Mesothelial cell of epicardium (in vitro differentiated cells): ENCODE measurements around the gene ATP2A3. TPM values are rescaled to one million over a fixed set of nuclear protein-coding genes. Genes with fewer than 3 reads are reported as not detected.
"Not testable (repeated sequence)": the region's sequence is repeated elsewhere in the genome, so short reads cannot be mapped to it uniquely, and the experiment has no call there.

Experiments used
- DNase-seq, 2 experiments: peaks; one replicate each; pipeline ENCODE4 v3.0.0; 2021; ENCODE audit warnings: low spot score in 2 of 2; ENCODE audit not compliant: unreplicated experiment in 2 of 2
- H3K27ac Mint-ChIP-seq: 2 replicates; pipeline ENCODE4 v1.8.0; 2021; ENCODE audit warnings: mixed read lengths
- H3K27me3 Mint-ChIP-seq: 2 replicates; pipeline ENCODE4 v1.8.0; 2021; ENCODE audit warnings: low read depth, mixed read lengths
- H3K36me3 Mint-ChIP-seq: 2 replicates; pipeline ENCODE4 v1.8.0; 2021; ENCODE audit warnings: mixed read lengths
- H3K4me1 Mint-ChIP-seq: 2 replicates; pipeline ENCODE4 v1.8.0; 2021; ENCODE audit warnings: mixed read lengths
- H3K4me3 Mint-ChIP-seq: 2 replicates; pipeline ENCODE4 v1.8.0; 2021; ENCODE audit warnings: mild to moderate bottlenecking, moderate library complexity, mixed read lengths
- H3K9me3 Mint-ChIP-seq: 2 replicates; pipeline ENCODE4 v1.8.0; 2021; ENCODE audit warnings: mixed read lengths
- total RNA-seq: library from RNA; stranded (reverse); gene quantifications from 3 replicates; pipeline ENCODE4 v1.2.1, GENCODE V29; 2021
- TF ChIP-seq, protein P1 (sequence below): fragments of 200-600 bp; sonication (generic); IDR thresholded peaks from one replicate; pipeline ENCODE4 v1.5.0; 2021; ENCODE audit warnings: antibody characterized with exemption; ENCODE audit not compliant: unreplicated experiment

Gene ATP2A3
- total RNA-seq, 1 donor from 2014 or later = 4.1 TPM

DNA sequence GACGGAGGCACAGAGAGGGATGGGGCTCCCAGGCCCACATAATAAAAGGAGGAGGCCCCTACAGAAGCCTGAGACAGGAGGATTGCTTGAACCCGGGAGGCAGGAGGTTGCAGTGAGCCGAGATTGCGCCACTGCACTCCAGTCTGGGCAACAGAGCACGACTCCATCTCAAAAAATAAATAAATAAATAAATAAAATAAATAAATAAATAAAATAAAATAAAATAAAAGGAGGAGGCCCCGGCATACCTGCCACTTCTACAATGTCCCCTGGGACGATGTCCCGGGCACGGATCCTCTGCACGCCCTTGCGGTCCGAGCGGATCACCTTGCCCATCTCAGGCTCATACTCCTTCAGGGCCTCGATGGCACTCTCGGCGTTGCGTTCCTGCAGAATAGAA is 13.2 kb downstream of the ATP2A3 start:
- no peaks in the 10 kb centered on the region for H3K4me1 Mint-ChIP-seq
- no peaks in the 10 kb centered on the region for H3K9me3 Mint-ChIP-seq
- no peak overlapping the region for H3K27ac Mint-ChIP-seq
- no peaks in the 10 kb centered on the region for H3K27me3 Mint-ChIP-seq
- TF ChIP-seq, protein P1, sequence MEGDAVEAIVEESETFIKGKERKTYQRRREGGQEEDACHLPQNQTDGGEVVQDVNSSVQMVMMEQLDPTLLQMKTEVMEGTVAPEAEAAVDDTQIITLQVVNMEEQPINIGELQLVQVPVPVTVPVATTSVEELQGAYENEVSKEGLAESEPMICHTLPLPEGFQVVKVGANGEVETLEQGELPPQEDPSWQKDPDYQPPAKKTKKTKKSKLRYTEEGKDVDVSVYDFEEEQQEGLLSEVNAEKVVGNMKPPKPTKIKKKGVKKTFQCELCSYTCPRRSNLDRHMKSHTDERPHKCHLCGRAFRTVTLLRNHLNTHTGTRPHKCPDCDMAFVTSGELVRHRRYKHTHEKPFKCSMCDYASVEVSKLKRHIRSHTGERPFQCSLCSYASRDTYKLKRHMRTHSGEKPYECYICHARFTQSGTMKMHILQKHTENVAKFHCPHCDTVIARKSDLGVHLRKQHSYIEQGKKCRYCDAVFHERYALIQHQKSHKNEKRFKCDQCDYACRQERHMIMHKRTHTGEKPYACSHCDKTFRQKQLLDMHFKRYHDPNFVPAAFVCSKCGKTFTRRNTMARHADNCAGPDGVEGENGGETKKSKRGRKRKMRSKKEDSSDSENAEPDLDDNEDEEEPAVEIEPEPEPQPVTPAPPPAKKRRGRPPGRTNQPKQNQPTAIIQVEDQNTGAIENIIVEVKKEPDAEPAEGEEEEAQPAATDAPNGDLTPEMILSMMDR = no peak
- DNase-seq = no peak
- no peak overlapping the region for H3K4me3 Mint-ChIP-seq
- H3K36me3 Mint-ChIP-seq = no peaks in the 10 kb centered on the region

DNA sequence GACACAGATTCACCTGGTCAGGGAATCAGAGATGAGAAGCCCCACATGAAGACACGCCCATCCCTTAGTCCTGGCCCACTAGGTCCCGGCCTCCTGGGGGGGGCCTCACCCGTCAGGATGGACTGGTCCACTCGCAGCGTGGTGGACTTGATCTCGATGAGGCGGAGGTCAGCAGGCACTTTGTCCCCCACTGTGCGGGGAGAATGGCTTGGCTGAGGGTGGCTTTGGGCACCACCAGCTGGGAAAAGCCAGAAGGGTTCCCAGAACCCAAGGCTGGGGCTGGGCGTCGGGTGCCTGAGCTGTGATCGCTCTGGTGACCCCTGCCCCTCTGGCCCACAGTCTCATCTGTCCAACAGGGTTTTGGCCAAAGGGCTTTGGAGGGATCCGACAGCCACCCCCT is 13.7 kb downstream of the ATP2A3 start:
- TF ChIP-seq, protein P1 = no peak
- no peak for DNase-seq

DNA sequence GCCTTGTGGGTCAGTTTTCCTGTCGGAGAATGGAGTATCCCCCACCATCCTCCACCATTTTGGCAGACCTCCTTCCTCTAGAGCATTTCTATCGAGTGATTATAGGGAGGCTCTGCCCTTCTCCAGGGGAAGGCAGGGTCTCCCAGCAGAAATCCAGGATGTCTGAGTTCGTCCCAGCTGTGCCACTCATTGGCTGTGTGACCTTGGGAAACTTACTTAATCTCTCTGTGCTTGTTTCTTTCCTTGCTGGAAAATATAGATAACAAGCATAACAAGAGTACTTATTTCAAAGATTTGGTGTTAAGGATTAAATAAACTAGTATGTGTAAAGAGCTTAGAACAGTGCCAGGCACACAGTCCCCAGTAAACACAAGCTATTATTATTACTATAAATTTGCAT is 14.8 kb downstream of the ATP2A3 start:
- no peak for DNase-seq

More for the DNA sequence above, 13.7 kb downstream of the ATP2A3 start:
- Mint-ChIP-seq H3K4me1 (no peaks in the 10 kb centered on the region), H3K36me3 (no peaks in the 10 kb centered on the region), H3K4me3 (no peak overlapping the region), H3K9me3 (no peaks in the 10 kb centered on the region), H3K27me3 (no peaks in the 10 kb centered on the region), H3K27ac (no peak overlapping the region)

DNA sequence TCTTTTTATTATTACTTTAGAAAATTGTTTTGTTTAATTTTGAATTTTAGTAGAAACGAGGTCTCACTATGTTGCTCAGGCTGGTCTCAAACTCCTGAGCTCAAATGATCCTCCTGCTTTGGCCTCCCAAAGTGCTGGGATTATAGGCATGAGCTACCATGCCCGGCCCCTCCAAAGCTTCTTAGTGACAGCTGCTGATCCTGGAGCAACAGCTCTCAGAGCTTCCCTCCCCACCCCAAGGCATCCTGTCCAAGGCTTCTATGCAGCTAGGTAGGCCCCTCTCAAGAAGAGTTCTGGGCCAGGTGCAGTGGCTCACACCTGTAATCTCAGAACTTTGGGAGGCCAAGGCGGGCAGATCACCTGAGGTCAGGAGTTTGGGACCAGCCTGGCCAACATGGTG is 15.7 kb downstream of the ATP2A3 start:
- not testable (repeated sequence) for DNase-seq, H3K4me3 Mint-ChIP-seq, H3K36me3 Mint-ChIP-seq, H3K27ac Mint-ChIP-seq, H3K27me3 Mint-ChIP-seq, H3K4me1 Mint-ChIP-seq, H3K9me3 Mint-ChIP-seq

More for the DNA sequence above, 14.8 kb downstream of the ATP2A3 start:
- H3K36me3 Mint-ChIP-seq = no peaks in the 10 kb centered on the region
- TF ChIP-seq, protein P1 = no peak
- H3K27me3 Mint-ChIP-seq = no peaks in the 10 kb centered on the region
- no peak overlapping the region for H3K4me3 Mint-ChIP-seq
- no peaks in the 10 kb centered on the region for H3K9me3 Mint-ChIP-seq
- no peaks in the 10 kb centered on the region for H3K4me1 Mint-ChIP-seq
- H3K27ac Mint-ChIP-seq = no peak overlapping the region

DNA sequence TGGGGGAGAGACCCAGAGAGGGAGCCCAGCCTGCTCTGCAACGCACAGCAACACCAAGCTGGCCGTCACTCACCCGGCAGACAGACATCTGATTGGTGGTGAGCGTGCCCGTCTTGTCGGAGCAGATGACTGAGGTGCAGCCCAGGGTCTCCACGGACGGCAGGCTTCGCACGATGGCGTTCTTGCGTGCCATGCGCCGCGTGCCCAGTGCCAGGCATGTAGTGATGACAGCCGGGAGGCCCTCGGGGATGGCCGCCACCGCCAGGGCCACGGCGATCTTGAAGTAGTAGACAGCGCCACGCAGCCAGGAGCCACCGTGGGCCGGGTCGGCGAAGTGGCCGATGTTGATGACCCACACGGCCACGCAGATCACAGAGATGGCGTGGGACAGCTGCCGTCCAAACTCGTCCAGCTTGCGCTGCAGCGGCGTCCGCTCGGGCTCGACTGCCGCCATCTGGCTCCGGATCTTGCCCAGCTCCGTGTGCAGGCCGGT is 16.9 kb downstream of the ATP2A3 start:
- H3K9me3 Mint-ChIP-seq = no peaks in the 10 kb centered on the region

DNA sequence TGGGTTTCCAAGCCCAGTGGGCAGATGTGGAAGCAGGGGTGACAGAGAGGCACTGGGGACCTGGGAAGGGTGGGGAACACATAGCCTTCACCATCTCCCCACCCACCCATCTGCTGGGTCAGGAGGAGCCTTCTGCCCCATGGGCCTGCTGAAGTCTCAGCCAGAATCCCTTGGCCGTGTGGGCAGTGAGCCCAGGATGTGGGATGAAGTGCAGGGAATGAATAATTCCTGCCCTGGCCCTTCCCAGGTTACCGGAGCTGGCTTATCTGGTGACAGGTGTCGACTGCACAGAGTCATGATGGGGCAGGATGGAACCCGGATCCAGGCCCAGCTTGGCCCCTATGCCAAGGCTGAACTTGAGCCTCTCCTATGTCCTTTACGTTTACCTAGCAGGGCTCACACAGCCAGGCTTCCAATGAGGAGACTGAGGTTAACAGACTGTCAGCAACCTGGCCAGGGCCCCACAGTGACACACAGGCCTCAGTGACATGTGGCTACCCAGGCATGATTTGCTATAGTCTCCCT is 17.5 kb downstream of the ATP2A3 start:
- Mint-ChIP-seq H3K36me3 (no peaks in the 10 kb centered on the region), H3K27ac (no peak overlapping the region)

More for the DNA sequence above, 16.9 kb downstream of the ATP2A3 start:
- TF ChIP-seq, protein P1 = no peak
- H3K27me3 Mint-ChIP-seq = peaks cover 2% of the 10 kb centered on the region
- H3K27ac Mint-ChIP-seq = no peak overlapping the region
- no peak overlapping the region for H3K4me3 Mint-ChIP-seq
- no peak for DNase-seq
- peaks cover 11% of the 10 kb centered on the region for H3K4me1 Mint-ChIP-seq
- H3K36me3 Mint-ChIP-seq = no peaks in the 10 kb centered on the region

More for the DNA sequence above, 17.5 kb downstream of the ATP2A3 start:
- no peak for DNase-seq
- peaks cover 4% of the 10 kb centered on the region for H3K27me3 Mint-ChIP-seq
- H3K4me3 Mint-ChIP-seq = no peak overlapping the region
- peaks cover 11% of the 10 kb centered on the region for H3K4me1 Mint-ChIP-seq
- no peaks in the 10 kb centered on the region for H3K9me3 Mint-ChIP-seq
- TF ChIP-seq, protein P1 = no peak
